ENCODE measurements around the gene EN2. TPM values are rescaled to one million over a fixed set of nuclear protein-coding genes. Genes with fewer than 3 reads are reported as not detected.

The EN2 gene
- total RNA-seq, 2 donors from 2014 or later = not detected

DNA sequence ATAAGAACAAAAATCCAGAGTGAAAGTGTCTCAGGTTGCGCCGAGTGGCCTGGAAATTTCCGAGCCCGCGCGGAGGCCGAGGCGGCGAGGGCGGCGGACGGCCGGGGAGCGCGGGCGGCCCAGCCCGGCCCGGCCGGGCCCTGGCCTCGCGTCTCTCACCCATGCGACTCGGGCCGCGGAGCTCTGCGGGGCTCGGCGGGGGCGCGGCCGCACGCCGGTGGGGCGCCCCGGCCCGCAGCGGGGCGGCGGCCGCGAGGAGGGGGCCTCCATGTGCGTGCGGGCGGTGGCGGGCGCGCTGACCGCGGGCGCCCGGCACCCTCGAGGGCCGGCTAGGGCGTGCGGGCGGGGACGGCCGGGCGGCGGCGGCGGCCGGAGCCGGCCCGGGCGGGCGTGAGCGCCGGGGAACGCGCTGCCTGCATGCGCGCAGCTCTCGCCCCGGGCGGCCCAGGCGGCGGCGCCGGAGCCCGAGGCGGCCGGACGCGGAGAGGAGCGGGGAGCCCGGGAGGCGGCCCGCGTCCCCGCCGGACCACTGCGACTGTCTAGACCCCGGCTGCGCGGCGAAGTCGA, 302 bp upstream of the EN2 start:
- ATAC-seq (replicated peaks in 1 of 2) = peak; percentile 32 to 35
- Mint-ChIP-seq H3K27me3 (ENCODE audit: low read depth) (peaks cover 74% of the 10 kb centered on the region), H3K27ac (no peak overlapping the region), H3K36me3 (ENCODE audit: insufficient read depth in 2 of 2) (peaks cover 0 to 2% of the 10 kb centered on the region in 2 donors), H3K9me3 (no peaks in the 10 kb centered on the region), H3K4me1 (ENCODE audit: low read depth) (peaks cover 31% of the 10 kb centered on the region), H3K4me3 (peak overlapping the region; percentile 79 to 86)
- DNase-seq = no peak

DNA sequence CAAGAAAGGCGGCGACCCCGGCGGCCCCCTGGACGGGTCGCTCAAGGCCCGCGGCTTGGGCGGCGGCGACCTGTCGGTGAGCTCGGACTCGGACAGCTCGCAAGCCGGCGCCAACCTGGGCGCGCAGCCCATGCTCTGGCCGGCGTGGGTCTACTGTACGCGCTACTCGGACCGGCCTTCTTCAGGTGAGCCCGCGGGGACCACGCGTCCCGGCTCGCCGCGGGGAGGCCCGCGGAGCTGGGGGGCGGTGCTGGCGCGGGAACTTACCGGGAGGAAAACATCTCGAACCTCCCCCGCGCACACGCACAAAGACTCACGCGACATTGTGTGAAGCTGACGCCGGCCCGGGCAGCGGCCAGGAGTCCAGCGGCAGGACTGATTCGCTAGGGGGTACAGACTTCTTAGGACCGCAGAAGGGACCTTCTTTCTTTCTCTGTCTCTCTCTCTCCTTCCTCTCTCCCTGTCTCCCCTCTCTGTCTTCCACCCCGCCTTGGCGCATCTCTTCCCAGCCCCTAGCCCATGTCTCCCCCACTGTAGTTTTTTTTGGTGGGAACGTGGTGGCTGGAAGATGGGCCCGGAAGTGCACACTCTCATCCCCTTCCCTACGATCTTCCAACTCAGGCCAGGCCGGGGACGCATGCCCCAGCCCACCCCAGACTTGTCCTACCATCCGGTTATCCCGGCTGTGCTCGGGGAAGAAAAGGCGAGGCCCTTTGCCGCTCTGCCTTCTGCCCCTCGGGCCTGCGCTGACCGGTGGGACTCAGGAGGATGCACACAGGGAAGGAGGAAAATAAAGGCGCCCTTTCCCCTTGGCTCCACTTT, 1.2 kb downstream of the EN2 start:
- peaks cover 0 to 2% of the 10 kb centered on the region in 2 donors for H3K36me3 Mint-ChIP-seq (ENCODE audit: insufficient read depth in 2 of 2)
- peaks cover 81% of the 10 kb centered on the region for H3K27me3 Mint-ChIP-seq (ENCODE audit: low read depth)
- H3K9me3 Mint-ChIP-seq = no peaks in the 10 kb centered on the region
- ATAC-seq (replicated peaks in 1 of 2) (no peak), DNase-seq (no peak)
- H3K27ac Mint-ChIP-seq = peak overlapping the region; percentile 22
- peak overlapping the region; percentile 60 to 71 for H3K4me3 Mint-ChIP-seq
- H3K4me1 Mint-ChIP-seq (ENCODE audit: low read depth) = peaks cover 38% of the 10 kb centered on the region

DNA sequence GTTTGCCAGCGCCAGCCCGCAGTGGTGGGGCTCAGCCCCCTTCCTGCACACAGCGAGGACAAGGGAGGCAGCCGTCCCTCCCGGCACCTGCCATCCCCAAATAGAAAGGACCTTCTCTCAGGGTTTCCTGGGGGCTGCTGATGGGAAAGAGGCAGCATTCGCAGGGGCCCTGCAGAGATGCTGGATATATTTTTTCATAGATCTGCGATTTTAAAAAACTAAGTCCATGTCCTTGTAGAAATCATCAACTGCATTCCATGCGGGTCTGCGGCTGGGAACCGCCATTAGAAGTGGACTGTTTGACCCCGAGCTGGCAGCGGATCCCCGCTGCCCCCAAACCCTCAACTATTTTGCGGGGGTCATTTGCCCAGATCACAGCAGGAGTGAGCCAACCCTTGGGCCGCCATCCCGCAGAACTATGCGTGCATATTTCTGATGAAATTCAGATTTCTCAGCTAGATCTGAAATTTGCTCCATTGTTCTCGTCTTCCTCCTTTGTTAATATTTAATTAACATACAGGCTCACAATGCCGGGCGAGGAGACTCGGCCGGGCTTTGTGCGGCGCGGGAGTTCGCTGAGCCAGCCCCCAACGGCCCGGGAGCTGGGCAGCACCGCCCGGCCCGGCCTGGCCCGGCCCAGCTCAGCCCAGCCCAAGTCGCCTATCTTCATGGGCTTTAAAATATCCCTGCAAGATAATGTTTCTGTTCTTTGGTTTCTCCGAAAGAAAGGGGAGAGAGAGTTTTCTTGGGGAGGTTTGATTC, 2.0 kb downstream of the EN2 start:
- peaks cover 81% of the 10 kb centered on the region for H3K27me3 Mint-ChIP-seq (ENCODE audit: low read depth)
- H3K4me3 Mint-ChIP-seq = peak overlapping the region; percentile 60 to 71
- no peaks in the 10 kb centered on the region for H3K9me3 Mint-ChIP-seq
- H3K4me1 Mint-ChIP-seq (ENCODE audit: low read depth) = peaks cover 35% of the 10 kb centered on the region
- no peak for ATAC-seq (replicated peaks in 1 of 2)
- H3K36me3 Mint-ChIP-seq (ENCODE audit: insufficient read depth in 2 of 2) = peaks cover 0 to 2% of the 10 kb centered on the region in 2 donors
- DNase-seq = no peak
- peak overlapping the region; percentile 22 for H3K27ac Mint-ChIP-seq

DNA sequence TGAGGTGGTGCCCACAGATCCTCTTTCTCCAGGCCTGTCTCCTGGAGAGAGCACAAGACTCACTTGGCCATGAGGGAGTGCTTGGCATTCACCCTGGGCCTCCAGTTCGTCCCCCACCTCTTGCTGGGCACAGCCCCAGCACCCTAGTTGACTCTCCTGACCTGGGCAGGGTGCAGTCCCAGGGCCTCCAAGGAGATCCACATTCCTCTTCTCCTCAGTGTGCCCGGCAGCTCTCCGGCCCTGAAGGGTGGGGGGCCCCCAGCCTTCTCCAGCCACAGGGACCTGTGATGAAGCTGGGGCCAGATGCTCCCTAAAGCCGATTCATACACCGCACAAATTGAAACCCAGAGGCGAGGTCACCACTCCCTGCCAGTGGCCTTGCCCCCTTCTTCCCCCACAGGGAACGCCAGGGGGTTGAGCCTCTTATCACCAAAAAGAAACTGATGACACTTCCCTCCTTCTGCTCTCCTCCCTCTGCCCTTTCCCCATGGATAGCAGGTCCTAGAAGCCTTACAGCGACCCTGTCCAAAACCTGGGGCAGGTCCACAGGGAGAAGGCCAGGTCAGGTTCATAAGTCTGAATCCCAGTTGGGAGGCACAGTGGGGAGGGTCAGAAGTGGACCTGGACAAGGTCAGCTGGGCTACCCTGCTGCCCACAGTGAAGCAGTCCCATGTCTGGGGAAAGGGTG, 3.1 kb downstream of the EN2 start:
- H3K27me3 Mint-ChIP-seq (ENCODE audit: low read depth) = peaks cover 81% of the 10 kb centered on the region
- no peak overlapping the region for H3K27ac Mint-ChIP-seq
- DNase-seq (no peak), ATAC-seq (replicated peaks in 1 of 2) (no peak)
- H3K36me3 Mint-ChIP-seq (ENCODE audit: insufficient read depth in 2 of 2) = no peaks in the 10 kb centered on the region
- peaks cover 42% of the 10 kb centered on the region for H3K4me1 Mint-ChIP-seq (ENCODE audit: low read depth)
- H3K9me3 Mint-ChIP-seq = no peaks in the 10 kb centered on the region
- H3K4me3 Mint-ChIP-seq = no peak overlapping the region

DNA sequence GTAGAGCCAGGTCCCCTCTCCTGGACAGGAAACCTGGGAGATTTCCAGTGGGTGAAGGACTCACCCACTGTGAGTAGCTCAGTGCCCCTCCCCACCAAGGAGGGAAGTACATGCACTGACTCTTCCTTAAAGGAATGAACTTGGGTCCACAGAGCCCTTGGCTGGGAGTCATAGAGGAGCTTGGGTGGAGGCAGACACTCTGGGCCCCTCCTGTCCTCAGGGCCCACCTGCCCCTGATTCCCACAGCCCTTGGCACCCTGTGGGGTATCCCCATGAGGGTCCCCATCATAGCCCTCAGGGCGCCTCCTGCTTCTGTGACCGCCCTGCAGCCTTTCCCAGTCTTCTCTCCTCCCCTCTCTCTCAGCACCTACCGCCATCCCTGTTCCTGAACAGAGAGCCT, 3.7 kb downstream of the EN2 start:
- no peak for ATAC-seq (replicated peaks in 1 of 2)
- no peak overlapping the region for H3K4me3 Mint-ChIP-seq
- no peaks in the 10 kb centered on the region for H3K9me3 Mint-ChIP-seq
- no peak for DNase-seq
- H3K4me1 Mint-ChIP-seq (ENCODE audit: low read depth) = peaks cover 37% of the 10 kb centered on the region
- no peaks in the 10 kb centered on the region for H3K36me3 Mint-ChIP-seq (ENCODE audit: insufficient read depth in 2 of 2)
- no peak overlapping the region for H3K27ac Mint-ChIP-seq
- peaks cover 77% of the 10 kb centered on the region for H3K27me3 Mint-ChIP-seq (ENCODE audit: low read depth)

DNA sequence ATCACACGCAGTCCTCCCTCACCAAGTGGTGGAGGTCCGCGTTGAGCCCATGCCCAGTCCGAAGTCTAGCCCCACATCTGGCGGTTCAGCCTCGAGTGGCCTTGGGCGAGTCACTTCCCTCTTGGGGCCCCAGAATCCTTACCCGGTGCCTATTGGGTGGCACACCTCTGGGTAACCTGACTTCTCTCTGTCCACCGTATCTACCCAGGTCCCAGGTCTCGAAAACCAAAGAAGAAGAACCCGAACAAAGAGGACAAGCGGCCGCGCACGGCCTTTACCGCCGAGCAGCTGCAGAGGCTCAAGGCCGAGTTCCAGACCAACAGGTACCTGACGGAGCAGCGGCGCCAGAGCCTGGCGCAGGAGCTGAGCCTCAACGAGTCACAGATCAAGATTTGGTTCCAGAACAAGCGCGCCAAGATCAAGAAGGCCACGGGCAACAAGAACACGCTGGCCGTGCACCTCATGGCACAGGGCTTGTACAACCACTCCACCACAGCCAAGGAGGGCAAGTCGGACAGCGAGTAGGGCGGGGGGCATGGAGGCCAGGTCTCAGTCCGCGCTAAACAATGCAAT, 4.3 kb downstream of the EN2 start:
- Mint-ChIP-seq H3K27ac (no peak overlapping the region), H3K36me3 (ENCODE audit: insufficient read depth in 2 of 2) (no peaks in the 10 kb centered on the region), H3K9me3 (no peaks in the 10 kb centered on the region), H3K27me3 (ENCODE audit: low read depth) (peaks cover 72% of the 10 kb centered on the region), H3K4me1 (ENCODE audit: low read depth) (peaks cover 32% of the 10 kb centered on the region), H3K4me3 (no peak overlapping the region)
- no peak for ATAC-seq (replicated peaks in 1 of 2)
- no peak for DNase-seq

DNA sequence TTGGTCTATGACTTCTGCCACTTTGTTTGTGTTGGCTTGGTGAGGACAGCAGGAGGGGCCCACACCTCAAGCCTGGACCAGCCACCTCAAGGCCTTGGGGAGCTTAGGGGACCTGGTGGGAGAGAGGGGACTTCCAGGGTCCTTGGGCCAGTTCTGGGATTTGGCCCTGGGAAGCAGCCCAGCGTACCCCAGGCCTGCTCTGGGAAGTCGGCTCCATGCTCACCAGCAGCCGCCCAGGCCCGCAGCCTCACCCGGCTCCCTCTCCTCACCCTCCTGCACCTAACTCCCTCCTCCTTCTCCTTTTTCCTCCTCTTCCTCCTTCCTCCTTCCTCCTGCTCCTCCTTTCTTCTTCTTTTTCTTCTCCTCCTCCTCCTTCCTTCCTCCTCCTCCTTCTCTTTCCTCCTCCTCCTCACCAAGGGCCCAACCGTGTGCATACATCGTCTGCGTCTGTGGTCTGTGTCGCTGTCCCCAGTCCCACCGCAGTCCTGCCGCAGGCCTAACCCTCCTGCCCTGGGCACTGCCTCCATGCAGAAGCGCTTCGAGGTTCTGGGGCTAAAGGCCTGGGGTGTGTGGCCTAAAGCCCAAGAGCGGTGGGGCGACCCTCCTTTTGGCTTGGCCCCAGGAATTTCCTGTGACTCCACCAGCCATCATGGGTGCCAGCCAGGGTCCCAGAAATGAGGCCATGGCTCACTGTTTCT, 5.3 kb downstream of the EN2 start:
- H3K27me3 Mint-ChIP-seq (ENCODE audit: low read depth) = peaks cover 78% of the 10 kb centered on the region

DNA sequence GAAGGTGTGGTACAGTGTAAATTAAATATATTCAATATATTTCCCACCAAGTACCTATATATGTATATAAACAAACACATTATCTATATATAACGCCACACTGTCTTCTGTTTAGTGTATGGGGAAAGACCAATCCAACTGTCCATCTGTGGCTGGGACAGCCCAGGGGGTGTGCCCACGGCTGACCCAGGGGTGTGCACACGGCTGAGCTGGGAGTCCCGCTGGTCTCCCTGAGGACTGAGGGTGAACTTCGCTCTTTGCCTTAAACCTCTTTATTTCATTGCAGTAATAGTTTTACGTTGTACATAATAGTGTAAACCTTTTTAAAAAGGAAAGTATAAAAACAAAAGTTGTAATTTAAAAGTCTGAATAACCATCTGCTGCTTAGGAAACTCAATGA, 6.3 kb downstream of the EN2 start:
- DNase-seq = no peak
- ATAC-seq (replicated peaks in 1 of 2) = no peak
- Mint-ChIP-seq H3K4me1 (ENCODE audit: low read depth) (peaks cover 31% of the 10 kb centered on the region), H3K4me3 (no peak overlapping the region), H3K36me3 (ENCODE audit: insufficient read depth in 2 of 2) (no peaks in the 10 kb centered on the region), H3K27me3 (ENCODE audit: low read depth) (peaks cover 84% of the 10 kb centered on the region), H3K9me3 (no peaks in the 10 kb centered on the region), H3K27ac (no peak overlapping the region)

More for the DNA sequence above, 5.3 kb downstream of the EN2 start:
- DNase-seq (no peak), ATAC-seq (replicated peaks in 1 of 2) (no peak)
- H3K27ac Mint-ChIP-seq = no peak overlapping the region
- H3K4me3 Mint-ChIP-seq = no peak overlapping the region
- H3K9me3 Mint-ChIP-seq = no peaks in the 10 kb centered on the region
- H3K4me1 Mint-ChIP-seq (ENCODE audit: low read depth) = peaks cover 32% of the 10 kb centered on the region
- no peaks in the 10 kb centered on the region for H3K36me3 Mint-ChIP-seq (ENCODE audit: insufficient read depth in 2 of 2)

DNA sequence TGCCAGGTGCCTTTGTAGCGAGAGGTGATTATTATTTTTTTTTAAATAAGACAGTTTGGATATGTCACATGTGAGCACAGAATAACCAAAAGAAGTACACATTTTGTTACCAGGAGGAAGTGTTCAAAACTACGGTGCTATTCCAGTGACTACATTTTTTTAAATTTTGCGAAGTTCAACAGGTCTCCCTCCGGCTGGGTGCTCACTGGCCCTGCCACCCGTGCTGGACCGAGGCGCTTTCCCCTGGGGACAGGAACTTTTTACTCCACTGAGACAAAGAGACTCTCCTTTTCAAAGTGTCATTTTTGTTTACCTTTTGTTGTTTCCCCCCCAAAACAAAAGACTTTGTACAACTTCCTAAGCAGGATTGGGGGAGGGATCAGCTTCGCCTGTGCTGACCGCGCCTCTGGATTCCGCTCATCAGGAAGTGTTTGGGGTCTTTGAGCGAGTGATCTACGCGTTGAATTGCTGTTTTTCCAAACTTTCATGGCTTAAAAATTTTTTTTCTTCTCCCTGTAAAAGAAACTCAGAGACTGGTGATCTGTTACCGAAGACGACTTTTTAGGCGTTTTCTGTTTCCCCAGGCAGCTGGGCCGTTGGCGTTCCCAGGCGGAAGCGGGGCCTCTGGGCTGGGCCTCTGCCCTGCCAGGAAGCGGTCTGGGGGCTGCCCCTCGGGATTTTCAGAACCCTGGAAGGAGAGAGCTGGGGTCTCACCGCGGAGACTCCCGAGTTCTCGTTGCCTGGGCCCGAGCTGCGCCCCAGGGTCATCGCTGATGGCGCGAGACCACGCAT, 7.2 kb downstream of the EN2 start:
- ATAC-seq (replicated peaks in 1 of 2) (no peak), DNase-seq (no peak)
- Mint-ChIP-seq H3K27me3 (ENCODE audit: low read depth) (peaks cover 84% of the 10 kb centered on the region), H3K4me3 (peak overlapping the region in 1 of 2 donors; percentile 10), H3K9me3 (no peaks in the 10 kb centered on the region), H3K27ac (no peak overlapping the region), H3K4me1 (ENCODE audit: low read depth) (peaks cover 24% of the 10 kb centered on the region), H3K36me3 (ENCODE audit: insufficient read depth in 2 of 2) (no peaks in the 10 kb centered on the region)

DNA sequence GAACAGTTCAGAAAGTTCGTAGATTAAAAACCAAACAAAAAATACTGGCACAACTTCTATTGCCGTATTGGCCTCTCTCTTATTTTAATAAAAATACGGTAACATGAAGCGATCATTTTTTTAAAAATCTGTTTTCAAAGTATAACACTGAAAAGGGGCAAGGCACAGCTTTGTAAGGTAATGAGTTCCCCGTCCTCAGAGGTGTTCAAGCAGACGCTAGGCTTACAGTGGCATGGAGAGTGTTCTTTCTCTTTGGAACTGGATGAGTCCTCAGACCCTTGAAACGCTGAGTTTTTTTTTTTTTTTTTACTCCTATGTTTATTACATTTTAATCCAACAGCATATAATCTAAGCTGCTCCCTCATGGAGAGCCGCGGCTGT, 7.8 kb downstream of the EN2 start:
- peak overlapping the region in 1 of 2 donors; percentile 10 for H3K4me3 Mint-ChIP-seq
- ATAC-seq (replicated peaks in 1 of 2) = no peak
- no peak for DNase-seq

DNA sequence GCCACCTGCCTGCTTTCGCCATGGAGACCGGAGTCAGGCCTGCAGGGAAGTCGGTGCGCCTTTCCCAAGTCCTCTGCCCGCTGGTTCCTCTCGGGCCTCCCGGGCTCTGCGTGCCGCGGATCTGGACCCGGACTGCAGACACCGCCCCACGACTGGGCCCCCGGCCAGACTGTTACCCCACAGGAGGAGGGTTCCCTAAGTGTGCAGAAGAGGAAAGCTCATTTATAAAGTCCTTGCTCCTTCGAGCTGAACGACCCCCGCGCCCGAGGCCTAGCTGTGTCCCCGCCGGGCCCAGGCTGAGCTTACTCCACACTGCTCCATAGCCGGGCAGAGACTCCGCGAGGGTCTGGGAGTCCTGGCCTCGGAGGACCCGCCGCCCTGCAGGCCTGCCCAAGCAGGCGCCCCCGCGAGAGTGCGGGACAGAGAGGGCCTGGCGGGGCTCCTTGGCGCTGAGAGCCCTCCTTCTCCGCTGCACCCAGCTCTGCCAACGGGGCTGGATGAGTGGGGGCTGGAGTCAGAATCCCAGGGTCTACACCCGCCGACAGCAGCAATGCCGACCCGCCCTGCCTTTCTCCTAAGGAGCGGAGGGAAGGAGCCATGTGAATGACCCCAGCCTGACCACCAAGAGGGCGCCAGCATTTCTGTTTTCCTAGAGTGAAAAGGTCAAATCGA, 8.3 kb downstream of the EN2 start:
- Mint-ChIP-seq H3K9me3 (no peaks in the 10 kb centered on the region), H3K27ac (no peak overlapping the region), H3K4me3 (peak overlapping the region; percentile 62 to 65), H3K27me3 (ENCODE audit: low read depth) (peaks cover 85% of the 10 kb centered on the region), H3K4me1 (ENCODE audit: low read depth) (peaks cover 33% of the 10 kb centered on the region), H3K36me3 (ENCODE audit: insufficient read depth in 2 of 2) (no peaks in the 10 kb centered on the region)
- ATAC-seq (replicated peaks in 1 of 2) (peak; percentile 2 to 9), DNase-seq (no peak)

More for the DNA sequence above, 7.8 kb downstream of the EN2 start:
- H3K9me3 Mint-ChIP-seq = no peaks in the 10 kb centered on the region
- peaks cover 28% of the 10 kb centered on the region for H3K4me1 Mint-ChIP-seq (ENCODE audit: low read depth)
- no peak overlapping the region for H3K27ac Mint-ChIP-seq
- no peaks in the 10 kb centered on the region for H3K36me3 Mint-ChIP-seq (ENCODE audit: insufficient read depth in 2 of 2)
- peaks cover 85% of the 10 kb centered on the region for H3K27me3 Mint-ChIP-seq (ENCODE audit: low read depth)

Measured in activated T-cell treated with anti-CD3 and anti-CD28 coated beads, Interleukin-2, amount 50 U/mL, for 72 hours (primary cell).